ENCODE results near the gene ANO6. TPM values are rescaled to one million over a fixed set of nuclear protein-coding genes. Genes with fewer than 3 reads are reported as not detected.

The ANO6 gene
- total RNA-seq, 3 donors from 2014 or later (not counting 1 experiment from before 2014, with no cell fraction given): 26.6 to 31.0 (median 30.4) TPM

DNA sequence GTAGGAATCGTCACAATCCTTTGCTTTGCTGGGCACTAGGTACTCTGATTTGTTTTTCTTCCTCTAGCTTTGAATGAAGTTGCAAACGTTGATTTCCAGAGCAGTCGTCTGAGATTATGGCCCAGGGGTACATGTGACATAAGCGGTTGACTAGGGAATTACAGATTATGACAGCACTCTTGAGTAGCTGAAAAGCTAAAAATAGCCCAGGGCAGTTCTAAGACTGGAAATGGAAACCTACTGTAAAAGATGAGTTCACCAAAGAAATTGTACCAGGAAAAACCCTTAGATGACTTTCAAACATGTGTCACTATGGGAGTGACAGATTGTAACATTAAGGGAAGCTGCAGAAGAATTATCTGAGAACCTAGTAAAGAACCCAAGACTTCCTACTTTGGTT is 108.5 kb downstream of the ANO6 start:
- TF ChIP-seq, protein P1, sequence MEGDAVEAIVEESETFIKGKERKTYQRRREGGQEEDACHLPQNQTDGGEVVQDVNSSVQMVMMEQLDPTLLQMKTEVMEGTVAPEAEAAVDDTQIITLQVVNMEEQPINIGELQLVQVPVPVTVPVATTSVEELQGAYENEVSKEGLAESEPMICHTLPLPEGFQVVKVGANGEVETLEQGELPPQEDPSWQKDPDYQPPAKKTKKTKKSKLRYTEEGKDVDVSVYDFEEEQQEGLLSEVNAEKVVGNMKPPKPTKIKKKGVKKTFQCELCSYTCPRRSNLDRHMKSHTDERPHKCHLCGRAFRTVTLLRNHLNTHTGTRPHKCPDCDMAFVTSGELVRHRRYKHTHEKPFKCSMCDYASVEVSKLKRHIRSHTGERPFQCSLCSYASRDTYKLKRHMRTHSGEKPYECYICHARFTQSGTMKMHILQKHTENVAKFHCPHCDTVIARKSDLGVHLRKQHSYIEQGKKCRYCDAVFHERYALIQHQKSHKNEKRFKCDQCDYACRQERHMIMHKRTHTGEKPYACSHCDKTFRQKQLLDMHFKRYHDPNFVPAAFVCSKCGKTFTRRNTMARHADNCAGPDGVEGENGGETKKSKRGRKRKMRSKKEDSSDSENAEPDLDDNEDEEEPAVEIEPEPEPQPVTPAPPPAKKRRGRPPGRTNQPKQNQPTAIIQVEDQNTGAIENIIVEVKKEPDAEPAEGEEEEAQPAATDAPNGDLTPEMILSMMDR (IDR thresholded peaks at IDR 0.05): no peak
- DNase-seq: no peak
- H3K27ac Mint-ChIP-seq: no peak overlapping the region
- 66% methylated on average over 4 of the region's 4 CpGs for WGBS (ENCODE audit: insufficient coverage)
- no peaks in the 10 kb centered on the region for H3K27me3 ChIP-seq (ENCODE audit: control insufficient read depth, insufficient read depth, low read length)
- no peaks in the 10 kb centered on the region for H3K36me3 Mint-ChIP-seq
- no peak overlapping the region for H3K27ac ChIP-seq (ENCODE audit: low read length)
- no peak overlapping the region for H3K4me3 ChIP-seq (ENCODE audit: low read length)
- no peak overlapping the region for H3K4me3 Mint-ChIP-seq
- no peaks in the 10 kb centered on the region for H3K9me3 Mint-ChIP-seq
- intact Hi-C loops (cut with micrococcal nuclease): no loop called here
- peaks cover 20 to 29% of the 10 kb centered on the region in 2 donors for H3K4me1 Mint-ChIP-seq
- ATAC-seq: no peak
- H3K4me1 ChIP-seq (ENCODE audit: control insufficient read depth, insufficient read depth, low read length): no peaks in the 10 kb centered on the region
- H3K27me3 Mint-ChIP-seq (ENCODE audit: low read depth in 2 of 2): no peaks in the 10 kb centered on the region
- H3K36me3 ChIP-seq (ENCODE audit: control insufficient read depth, insufficient read depth, low read length): no peaks in the 10 kb centered on the region
- no peaks in the 10 kb centered on the region for H3K9me3 ChIP-seq (ENCODE audit: control insufficient read depth, insufficient read depth, low read length)

DNA sequence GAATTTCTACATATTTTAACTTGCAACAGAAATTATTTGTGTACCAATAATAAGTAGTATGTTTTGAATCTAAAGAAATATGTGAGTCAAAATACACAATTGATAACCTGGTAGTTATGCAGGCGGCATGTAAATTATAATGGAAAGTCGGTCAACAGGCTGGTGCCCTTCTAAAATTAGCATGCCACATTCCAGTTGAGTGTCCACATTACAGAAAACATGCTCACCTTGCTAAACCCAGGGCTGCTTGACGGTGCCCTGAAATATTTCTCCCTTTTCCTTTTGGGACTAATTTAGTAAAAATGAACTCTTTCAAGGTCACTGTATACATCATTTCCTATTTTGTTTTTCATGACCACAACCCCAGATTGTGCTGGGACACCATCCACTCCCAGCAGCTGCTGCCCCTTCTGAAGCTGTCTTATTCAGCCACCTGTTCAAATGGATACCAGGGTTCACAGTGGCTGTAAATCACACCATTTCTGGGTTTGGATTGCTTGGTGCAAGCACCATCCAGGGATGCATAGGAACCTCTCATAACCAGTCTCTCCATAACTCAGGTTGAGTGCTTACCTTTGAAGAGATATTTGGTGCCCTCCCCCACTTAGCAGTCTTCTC is 110.6 kb downstream of the ANO6 start:
- no peaks in the 10 kb centered on the region for H3K27me3 ChIP-seq (ENCODE audit: control insufficient read depth, insufficient read depth, low read length)
- H3K36me3 ChIP-seq (ENCODE audit: control insufficient read depth, insufficient read depth, low read length): no peaks in the 10 kb centered on the region
- Mint-ChIP-seq H3K27me3 (ENCODE audit: low read depth in 2 of 2) (no peaks in the 10 kb centered on the region), H3K9me3 (no peaks in the 10 kb centered on the region), H3K36me3 (no peaks in the 10 kb centered on the region), H3K27ac (no peak overlapping the region), H3K4me1 (peaks cover 11 to 22% of the 10 kb centered on the region in 2 donors), H3K4me3 (no peak overlapping the region)
- H3K4me3 ChIP-seq (ENCODE audit: low read length): no peak overlapping the region
- no peak for DNase-seq
- H3K9me3 ChIP-seq (ENCODE audit: control insufficient read depth, insufficient read depth, low read length): no peaks in the 10 kb centered on the region
- no peaks in the 10 kb centered on the region for H3K4me1 ChIP-seq (ENCODE audit: control insufficient read depth, insufficient read depth, low read length)
- H3K27ac ChIP-seq (ENCODE audit: low read length): no peak overlapping the region
- TF ChIP-seq, protein P1 (IDR thresholded peaks at IDR 0.05): no peak
- intact Hi-C loops (cut with micrococcal nuclease): no loop called here
- ATAC-seq: no peak
- 97% methylated on average over 3 of the region's 3 CpGs for WGBS (ENCODE audit: insufficient coverage)

DNA sequence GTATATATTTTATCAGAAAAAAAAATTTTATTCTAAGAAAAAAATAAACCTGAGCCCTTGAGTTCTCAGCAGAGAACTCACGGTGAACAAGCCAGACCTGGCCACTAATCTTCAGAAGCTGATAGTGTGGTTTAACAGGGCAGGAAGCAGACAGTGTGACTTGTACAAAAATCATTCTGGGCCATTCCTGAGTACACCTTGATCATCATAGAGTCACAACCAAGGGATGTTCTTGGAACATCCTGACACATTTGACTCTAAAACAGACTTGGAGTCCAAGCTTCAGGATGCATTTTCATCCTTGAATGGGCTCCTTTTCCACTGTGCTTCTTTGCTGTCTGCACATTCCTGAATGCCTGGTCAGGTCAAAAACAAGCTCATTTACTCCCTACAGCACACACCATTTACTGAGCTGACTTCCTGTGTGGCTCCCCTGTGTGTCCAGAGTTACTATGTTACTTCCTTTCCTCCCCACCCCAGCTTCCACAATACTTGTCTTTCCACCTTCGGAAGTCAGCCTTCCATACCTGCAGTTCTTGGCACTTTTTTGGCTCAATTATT is 112.0 kb downstream of the ANO6 start:
- TF ChIP-seq, protein P1 (IDR thresholded peaks at IDR 0.05): no peak
- Mint-ChIP-seq H3K9me3 (no peaks in the 10 kb centered on the region), H3K36me3 (no peaks in the 10 kb centered on the region), H3K27ac (no peak overlapping the region), H3K27me3 (ENCODE audit: low read depth in 2 of 2) (no peaks in the 10 kb centered on the region), H3K4me3 (no peak overlapping the region), H3K4me1 (peaks cover 11 to 22% of the 10 kb centered on the region in 2 donors)
- 75% methylated on average over 2 of the region's 2 CpGs for WGBS (ENCODE audit: insufficient coverage)
- Histone ChIP-seq H3K4me1 (ENCODE audit: control insufficient read depth, insufficient read depth, low read length) (no peaks in the 10 kb centered on the region), H3K27ac (ENCODE audit: low read length) (no peak overlapping the region), H3K4me3 (ENCODE audit: low read length) (no peak overlapping the region), H3K27me3 (ENCODE audit: control insufficient read depth, insufficient read depth, low read length) (no peaks in the 10 kb centered on the region), H3K9me3 (ENCODE audit: control insufficient read depth, insufficient read depth, low read length) (no peaks in the 10 kb centered on the region), H3K36me3 (ENCODE audit: control insufficient read depth, insufficient read depth, low read length) (peaks cover 6% of the 10 kb centered on the region)
- no peak for ATAC-seq
- DNase-seq: no peak
- intact Hi-C loops (cut with micrococcal nuclease): no loop called here

DNA sequence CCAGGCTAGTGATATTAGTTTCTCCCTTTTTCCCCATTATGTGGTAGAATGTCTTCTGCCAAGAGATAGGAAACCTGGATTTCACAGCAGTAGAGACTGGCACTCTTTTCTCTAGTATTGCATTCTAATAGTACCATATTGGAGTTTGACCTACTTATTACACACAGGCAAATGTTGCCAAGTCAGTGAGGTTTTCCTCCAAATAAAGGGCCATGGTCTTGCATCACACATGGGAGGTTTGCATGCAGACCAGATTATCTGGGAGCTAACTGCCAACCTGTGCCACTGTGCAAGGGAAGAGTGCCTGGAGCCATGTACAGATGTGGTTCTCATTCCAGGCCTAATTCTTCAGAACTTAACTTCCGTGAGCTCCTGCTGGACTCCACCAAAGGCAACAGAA is 113.3 kb downstream of the ANO6 start:
- no peak overlapping the region for H3K27ac ChIP-seq (ENCODE audit: low read length)
- no peak overlapping the region for H3K4me3 ChIP-seq (ENCODE audit: low read length)
- intact Hi-C loops (cut with micrococcal nuclease): no loop called here
- H3K4me1 ChIP-seq (ENCODE audit: control insufficient read depth, insufficient read depth, low read length): no peaks in the 10 kb centered on the region
- no peaks in the 10 kb centered on the region for H3K9me3 ChIP-seq (ENCODE audit: control insufficient read depth, insufficient read depth, low read length)
- TF ChIP-seq, protein P1 (IDR thresholded peaks at IDR 0.05): no peak
- Mint-ChIP-seq H3K4me1 (peaks cover 10 to 22% of the 10 kb centered on the region in 2 donors), H3K36me3 (no peaks in the 10 kb centered on the region), H3K4me3 (no peak overlapping the region), H3K27ac (no peak overlapping the region), H3K9me3 (no peaks in the 10 kb centered on the region), H3K27me3 (ENCODE audit: low read depth in 2 of 2) (no peaks in the 10 kb centered on the region)
- peaks cover 8% of the 10 kb centered on the region for H3K36me3 ChIP-seq (ENCODE audit: control insufficient read depth, insufficient read depth, low read length)
- WGBS (ENCODE audit: insufficient coverage): 100% methylated on average over 1 of the region's 1 CpG
- no peaks in the 10 kb centered on the region for H3K27me3 ChIP-seq (ENCODE audit: control insufficient read depth, insufficient read depth, low read length)
- no peak for DNase-seq
- ATAC-seq: no peak
